Activated T-helper 1 cell treated with Interleukin-2 at 50 U/mL for 16 hours (primary cell): ENCODE measurements around the gene LIPC.

ENCODE experiments used
- DNase-seq: peaks from one replicate; pipeline ENCODE4 v3.0.0-alpha.2; 2020; ENCODE audit warnings: low read depth

LIPC gene

DNA sequence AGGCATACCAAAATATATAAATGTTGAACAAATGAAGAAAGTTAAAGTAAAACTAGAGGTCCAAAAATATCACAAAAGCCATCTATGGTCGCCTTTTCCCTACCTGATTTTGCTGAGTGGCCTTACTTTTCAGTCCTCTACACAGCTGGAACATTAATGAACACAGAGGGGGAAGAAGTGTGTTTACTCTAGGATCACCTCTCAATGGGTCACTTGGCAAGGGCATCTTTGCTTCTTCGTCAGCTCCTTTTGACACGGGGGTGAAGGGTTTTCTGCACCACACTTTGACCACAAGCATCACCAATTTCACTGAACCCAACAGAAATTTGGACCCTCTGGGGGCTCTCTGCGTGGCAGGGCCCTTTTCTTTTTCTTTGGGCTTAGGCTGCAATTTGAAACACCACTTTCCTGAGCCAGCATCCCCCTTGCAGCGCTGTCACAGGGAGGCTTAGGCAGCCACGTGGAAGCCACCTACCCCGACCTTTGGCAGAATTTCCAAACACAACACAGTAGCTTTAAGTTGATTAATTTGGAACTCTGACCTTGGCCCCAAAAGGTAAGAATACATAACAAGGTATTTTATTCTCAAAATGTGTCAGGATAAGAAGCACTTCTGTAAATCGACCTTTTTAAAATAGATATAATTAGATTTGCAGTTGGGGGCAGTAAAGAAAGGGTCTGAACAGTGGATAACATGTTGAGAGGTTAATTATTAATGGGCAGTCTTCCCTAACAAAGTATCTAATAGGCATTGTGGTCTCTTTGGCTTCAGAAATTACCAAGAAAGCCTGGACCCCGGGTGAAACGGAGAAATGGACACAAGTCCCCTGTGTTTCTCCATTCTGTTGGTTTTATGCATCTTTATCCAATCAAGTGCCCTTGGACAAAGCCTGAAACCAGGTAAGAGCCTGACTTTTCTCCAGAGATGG is at the start of gene LIPC:
LIPC (plus strand) TSS at position 771 of the 929 bp plus-strand sequence; CDS start at position 813, 42 bp downstream.
- no peak for DNase-seq

DNA sequence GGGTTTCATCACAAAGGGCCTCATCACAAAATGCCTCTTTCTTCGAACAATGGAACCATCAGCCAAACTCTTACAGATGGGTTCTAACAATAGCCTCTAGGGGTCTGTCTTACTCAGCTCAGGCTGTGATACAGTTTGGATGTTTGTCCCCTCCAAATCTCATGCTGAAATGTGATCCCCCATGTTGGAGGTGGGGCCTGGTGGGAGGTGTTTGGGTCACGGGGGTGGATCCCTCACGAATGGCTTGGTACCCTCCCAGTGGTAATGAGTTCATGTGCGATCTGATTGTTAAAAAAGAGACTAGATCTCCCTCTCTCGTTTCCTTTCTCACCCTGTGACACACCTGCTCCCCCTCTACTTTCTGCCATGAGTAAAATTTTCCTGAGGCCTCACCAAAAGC is 47.9 kb upstream of the LIPC start:
- no peak for DNase-seq

DNA sequence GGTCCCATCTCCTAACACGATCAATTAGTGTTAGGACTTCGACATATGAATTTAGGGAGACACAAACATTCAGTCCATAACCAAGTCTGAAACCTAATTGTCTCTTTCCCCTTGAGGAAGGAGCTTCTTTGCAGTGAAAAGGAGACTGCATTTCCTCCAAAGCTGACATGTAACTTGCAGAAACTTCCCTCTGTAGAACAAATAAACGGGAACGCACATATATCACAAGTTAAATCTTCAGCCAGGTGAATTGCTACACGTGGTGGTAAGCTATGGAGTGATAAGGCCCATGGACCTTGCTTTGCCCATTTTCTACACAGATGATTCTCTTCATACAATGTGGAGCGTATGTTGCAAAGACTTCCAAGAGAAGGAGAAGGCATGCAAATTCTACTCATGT is 47.1 kb upstream of the LIPC start:
- no peak for DNase-seq

DNA sequence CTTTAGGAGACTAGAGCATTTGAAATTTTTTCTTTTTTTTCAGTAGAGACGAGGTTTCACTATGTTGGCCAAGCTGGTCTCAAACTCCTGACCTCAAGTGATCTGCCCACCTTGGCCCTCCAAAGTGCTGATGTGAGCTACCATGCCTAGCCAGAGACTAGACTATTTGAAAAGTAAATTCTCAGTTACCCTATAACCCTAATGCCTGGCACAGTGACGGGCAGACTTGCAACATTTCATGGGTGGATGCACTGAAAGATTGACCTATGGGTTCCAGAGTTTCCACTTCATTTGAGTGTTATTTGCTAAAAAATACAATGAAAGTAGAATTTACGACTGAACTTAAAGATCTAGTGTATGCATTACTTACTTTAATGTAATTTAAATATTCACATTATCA is 45.7 kb upstream of the LIPC start:
- no peak for DNase-seq

DNA sequence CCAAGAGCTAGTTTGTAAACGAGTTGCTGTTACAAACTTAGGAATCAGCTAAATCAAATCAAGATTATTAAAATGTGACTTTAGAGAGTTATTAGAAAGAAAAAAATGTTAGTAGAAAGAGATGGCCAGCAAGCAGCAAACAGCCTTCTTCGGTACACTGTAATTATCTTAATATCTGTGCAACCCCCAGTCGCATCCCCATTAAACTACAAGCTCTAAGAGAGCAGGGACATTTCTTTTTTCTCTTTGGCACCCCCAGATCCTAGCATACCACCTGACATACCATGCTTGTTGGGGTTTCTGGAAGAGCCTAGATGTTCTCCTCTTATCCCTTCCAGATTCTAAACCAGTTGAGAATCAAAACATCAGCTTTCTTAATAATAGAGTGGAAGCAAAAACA is 45.1 kb upstream of the LIPC start:
- DNase-seq = no peak

DNA sequence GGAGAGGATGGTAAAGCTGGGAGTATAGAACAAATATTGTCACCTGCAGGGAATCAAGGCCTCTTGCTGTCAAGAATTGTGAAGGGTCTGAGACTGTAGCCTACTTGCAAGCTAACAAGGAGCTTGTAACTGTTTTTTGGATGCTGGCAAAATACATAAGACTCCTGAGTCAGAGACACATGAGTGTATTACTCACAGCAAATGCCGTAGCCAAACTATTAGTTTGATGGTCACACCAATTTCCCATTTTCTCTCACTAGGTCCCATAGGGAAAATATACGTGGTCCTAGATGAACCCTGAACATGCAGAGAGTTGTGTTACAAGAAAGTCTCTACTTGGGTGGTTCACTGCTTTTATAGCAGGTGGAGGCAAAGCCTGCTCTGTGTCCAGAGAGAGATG is 44.7 kb upstream of the LIPC start:
- DNase-seq = no peak

DNA sequence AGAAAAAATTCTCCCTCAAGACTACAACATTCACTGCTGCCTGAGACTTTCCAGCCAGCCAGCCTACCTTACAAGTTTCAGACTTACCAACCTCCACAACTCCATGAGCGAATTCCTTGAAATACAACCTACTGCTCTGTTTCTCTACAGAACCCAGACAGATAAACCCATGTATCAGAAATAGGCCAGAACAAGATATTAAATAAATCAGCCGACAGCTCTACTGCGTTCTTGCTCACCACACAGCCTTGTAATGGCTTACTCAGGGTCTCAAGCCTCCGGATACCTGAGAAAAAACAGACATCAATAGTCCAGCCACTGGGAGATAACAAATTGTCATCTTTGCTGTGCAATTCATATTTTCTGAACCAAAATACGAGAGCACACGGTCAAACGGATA is 43.6 kb upstream of the LIPC start:
- DNase-seq = no peak

DNA sequence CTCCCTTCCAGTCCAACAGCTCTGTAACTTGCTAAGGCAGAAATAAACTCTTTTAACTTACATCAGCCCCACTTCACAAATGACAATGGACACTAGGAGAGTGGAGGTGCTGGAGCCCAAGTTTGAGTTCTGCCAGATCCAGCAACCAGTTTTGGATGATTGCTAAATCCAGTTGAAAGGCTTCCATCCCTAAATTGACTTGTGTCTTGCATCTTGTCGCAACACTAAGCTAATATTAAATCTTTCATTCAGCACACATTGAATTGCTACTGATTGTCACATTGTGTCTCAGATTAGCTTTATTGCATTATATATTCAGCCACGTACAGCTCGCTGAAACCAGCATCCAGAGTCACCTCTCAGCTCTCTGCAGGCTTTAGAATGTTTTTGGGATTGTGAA is 41.7 kb upstream of the LIPC start:
- DNase-seq = no peak

DNA sequence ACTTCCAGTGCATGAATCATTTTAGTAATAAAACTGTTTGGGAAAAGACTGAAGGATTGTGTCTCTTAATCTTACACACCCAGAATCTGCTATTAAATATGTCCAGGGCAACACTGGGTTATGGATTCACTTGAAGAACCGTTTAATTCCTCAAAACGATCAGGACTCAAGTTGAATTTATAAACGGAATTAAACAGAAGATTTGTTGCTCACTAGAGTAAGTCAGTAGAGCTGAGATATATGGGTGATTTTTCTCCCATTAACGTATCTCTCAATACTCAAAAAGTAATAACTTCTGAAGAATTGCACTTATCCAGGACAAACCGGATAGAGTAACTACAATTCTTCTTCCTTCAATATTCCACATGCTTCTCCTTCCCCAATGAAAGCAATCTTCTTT is 41.1 kb upstream of the LIPC start:
- DNase-seq = no peak

DNA sequence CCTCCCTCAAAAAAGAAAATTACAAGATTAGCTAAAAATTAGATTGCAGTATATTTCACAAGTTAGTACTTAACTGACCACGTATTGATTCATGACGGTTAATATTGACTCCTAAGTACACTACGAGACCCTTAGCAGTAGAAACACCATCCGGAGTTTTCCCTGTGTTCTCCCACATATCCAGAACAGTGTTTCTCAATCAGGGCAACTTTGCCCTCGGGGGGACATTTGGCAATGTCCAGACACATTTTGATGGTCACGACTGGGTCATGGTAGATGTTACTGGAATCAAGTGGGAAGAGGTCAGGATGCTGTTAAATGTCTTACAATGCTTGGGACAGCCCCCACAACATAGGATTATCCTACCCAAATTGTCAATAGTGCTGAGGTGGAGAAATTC is 40.7 kb upstream of the LIPC start:
- DNase-seq = no peak

DNA sequence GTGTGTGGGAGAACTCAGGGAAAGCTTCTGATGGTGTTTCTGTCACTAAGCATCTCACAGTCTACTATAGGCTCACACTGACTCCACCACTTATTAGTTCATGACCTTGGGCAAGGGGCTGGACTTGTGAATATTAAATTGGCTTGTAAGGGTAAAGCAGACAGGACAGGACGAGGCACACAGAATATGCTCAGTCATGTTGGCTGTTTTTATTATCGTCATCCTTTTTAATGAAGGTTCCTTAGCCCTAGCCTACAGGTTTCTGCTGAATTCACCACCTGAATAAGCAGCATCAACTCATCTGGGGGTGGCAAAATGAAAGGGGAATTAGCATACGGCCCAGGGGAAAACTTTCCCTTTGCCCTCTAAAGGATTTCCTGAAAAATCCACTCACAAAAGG is 39.6 kb upstream of the LIPC start:
- DNase-seq = no peak

DNA sequence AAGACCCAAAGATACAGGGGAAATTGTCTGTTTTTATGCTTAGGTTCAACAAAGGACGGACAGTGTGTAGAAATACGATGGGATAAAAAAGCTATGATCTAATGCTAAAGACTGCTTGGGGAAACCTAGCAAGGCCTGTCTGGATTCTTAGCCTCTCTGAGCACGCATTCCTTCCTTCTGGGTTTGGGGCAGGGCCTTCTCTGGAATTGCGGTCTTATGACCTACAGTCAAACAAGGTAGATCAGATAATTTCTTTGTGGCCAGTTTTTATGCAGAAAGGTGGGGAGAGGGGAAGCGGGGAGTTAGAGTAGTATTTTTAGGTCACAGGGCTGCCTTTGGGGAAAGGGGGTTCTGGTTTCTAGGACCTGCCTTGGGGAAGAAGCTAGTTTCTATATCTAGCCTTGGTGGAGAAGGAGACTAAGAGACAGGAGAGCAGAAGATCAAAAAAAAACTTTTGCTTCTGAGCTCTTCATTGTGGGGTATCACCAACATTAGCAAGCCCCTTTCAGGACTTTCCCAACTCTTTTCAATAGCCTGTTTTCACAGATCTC is 39.1 kb upstream of the LIPC start:
- DNase-seq = no peak

DNA sequence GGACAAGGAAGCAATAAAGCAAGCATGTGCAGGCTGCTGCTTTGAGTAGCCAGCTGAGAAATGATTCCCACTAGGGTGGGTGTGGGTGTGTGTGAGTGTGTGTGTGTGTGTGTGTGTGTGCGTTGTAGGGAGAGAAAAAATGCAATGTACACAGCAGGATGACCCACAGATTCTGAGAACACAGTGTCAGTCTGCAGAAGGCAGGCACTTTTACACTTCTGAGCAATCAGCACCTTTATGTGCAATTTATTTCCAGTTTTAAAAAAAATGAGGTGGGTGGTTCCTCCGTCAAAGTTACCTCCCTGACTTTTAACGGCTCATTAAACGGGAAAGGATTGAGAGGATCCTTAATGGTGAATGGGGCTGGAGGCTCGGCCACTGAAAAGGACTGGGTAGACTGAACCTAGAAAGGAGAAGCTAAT is 38.5 kb upstream of the LIPC start:
- DNase-seq = no peak

DNA sequence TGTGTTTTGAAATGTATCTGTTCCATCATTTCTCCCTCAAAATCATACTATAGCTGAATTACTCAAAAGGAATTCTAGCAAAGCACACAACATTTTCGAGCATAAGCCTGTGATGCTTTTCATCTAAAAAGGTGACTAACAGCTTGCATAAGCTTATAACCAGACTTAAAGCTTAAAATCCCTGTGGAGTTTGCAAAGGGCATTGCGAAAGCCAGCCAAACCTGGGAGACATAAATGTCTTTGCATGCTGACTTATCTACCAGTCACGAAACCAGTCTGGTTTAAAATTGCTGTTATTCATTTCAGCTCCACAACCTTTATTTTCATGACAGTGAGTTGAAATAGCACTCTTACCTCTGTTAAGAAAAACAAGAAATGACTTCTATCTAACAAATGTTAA is 35.6 kb upstream of the LIPC start:
- no peak for DNase-seq

DNA sequence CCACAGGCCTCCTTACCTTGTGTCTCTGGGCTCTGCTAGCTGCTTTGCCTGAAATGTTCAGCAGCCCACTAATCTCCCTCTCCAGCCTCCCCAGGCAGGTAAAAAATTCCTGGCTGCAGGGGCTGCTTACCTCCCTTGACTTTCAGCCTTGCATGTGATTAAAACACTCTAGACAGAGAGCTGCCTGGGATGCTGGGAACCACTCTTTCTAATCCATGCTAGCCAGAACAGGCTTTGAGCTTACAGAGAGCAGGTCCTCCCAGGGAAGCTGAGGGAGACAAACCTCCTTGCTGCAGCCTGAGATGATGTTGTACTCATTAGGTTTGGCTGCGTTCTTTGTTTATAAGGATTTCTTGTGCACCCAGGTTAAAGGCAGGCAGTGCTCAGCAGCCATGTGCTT is 33.7 kb upstream of the LIPC start:
- no peak for DNase-seq

DNA sequence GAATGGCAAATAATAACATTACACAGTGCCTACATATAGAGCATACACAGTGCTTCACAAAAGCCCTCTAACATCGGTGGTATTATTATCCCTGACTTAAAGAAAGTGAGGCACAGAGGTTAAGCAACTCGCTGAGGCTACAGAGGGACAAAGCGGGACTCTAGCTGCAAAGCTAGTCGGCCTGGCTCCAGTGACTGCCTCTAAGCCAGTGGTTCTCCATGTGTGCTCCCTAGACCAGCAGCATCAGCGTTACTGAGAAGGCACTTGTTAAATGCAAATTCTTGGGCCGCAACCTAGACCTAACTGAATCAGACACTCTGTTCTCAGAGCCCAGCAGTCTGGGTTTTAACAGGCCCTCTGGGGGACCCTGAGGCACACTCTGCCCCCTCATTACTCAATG is 33.1 kb upstream of the LIPC start:
- DNase-seq = no peak

DNA sequence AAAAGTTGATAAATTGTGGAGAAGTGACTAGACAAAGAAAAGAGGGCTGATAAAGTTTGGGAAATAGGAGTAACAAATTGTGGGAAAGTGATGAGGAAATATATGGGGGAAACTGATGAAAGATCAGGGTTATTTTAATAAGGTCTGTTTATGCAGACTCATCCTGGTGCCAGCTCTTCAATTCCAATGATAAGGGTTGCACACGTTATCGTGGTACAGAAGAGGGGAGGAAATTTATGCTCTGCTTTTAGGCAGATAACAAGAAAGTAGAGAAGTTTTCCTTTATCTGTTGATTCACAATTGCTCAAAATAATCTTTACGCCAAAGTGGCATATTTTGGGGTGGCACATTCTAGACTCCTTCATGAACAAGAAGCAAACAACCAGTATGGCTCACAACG is 32.1 kb upstream of the LIPC start:
- no peak for DNase-seq

DNA sequence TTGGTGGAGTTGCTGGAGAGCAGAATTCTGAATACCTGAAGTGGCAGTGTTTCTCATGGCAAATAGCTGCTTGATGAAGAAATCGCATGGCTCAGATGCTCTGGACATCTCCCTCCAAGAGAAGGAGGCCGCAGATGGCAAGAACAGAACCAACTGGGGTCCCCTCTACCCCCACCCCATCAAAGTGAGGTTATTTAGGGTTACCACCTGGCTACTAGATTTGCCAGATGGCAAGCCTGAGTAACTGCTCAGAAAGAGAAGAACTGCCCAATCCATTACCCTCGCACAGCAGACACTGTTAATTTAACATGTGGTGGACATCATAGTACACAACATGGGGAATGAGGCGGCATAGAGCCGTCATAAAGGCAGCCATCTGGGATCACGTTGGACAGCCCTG is 30.5 kb upstream of the LIPC start:
- no peak for DNase-seq

DNA sequence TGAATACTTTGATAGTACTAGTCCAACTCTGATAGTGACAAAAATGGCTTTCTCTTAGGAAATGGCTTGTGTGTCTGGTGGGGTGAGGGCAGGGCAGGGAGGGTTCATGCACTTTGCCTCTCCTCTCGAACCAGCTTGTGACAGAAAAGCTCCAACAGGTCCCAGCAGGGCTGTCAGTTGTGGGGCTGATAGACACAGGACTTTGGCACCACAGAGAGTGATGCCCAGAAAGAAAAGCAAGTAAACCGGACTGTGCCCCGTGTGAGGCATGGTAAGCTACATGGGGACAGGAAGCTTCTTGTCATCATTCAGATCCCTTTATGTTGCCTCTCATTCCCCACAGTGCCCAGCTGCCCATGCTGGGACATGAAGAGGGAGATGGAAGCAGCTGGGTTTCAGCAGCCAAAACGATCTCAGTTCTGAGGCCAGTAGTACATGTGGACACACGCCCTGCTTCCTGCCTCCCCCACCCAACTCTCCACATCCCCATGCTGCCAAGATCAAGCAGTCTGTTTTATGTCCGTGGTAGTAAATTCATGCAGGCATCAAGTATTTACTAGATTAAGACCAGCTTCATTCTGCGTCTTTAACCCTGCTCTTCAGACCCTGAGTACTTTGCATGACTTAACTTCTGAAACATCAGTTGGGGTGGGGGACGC is 29.7 kb upstream of the LIPC start:
- no peak for DNase-seq

DNA sequence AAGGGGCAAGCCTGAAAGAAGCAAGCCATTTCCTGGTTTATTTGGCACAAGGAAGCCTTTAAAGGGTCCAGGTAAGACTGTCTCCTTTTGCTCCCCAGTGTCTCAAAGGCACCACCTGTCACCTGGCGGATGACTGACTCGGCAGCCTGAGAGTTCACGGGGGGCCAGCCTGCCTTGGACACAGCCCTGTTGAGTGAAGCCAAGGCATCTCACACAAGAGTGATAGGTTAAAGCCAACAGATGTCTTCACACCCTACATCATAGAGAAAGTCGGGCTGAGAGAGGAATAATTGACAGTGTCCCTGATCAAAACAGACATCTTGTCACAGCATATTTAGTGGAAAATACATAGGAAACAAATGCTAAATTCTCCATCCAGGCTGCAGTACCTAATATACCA is 28.2 kb upstream of the LIPC start:
- no peak for DNase-seq

DNA sequence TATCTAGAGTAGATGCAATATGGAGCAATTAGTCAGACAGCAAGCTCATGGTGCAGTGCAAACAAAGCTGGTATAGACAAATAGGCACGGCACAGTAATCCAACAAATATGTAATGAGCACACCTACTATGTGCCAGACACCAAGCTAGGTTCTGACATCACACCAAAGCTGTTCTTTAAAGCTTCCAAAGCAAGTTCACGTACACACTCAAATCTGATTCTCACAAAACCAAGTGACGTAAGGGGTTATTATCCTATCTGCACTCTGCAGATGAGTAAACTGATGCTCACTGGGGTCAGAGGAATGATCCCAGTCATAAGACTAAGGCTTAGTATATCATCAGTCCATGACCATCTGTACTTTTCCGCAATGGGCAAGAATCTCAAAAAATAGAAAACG is 27.8 kb upstream of the LIPC start:
- DNase-seq = no peak

DNA sequence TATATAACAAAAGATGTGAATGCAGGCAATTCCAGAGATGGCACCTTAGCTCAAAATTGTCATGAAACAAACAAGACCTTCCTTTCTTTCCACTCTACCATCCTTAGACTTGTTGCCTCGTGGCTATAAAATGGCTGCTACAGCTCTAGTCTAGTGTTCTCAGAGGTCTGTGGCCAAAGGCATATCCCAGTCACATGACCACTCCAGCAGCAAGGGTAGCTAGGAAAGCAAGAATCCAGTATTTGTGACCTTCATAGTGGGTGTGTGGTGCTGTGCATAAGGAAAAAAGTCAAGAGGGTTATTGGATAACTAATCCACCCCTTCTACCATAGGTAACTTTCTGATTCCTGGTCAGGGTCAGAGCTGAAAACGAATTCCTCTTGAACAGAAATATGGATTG is 27.1 kb upstream of the LIPC start:
- no peak for DNase-seq

DNA sequence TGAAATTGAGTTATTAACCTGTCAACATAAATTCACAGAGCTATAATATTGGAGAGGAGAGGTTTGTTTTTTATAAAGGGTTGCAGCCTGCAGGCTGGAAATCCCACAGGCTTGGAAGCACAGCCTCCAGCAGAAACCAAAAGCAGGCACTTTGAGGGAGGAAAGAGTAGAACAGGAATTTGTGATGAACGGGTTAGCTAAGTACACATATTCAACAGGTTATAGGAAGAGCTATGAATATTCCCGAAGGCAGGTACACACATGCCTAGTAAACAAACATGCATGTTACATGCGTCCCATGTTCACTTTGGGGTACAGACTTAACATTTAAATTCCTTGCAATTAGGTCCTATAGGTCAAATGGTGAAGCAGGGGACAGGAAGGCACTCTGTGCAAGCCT is 25.9 kb upstream of the LIPC start:
- DNase-seq = no peak
